HG02943 (cell line): ENCODE measurements around the gene TWSG1.
"Not testable (repeated sequence)": the region's sequence is repeated elsewhere in the genome, so short reads cannot be mapped to it uniquely, and the experiment has no call there.

Experiments
- ATAC-seq: cut with Tn5 transposase; IDR thresholded peaks from one replicate; pipeline ENCODE4 v1.9.1; 2021; ENCODE audit warnings: mild to moderate bottlenecking, low read depth, moderate library complexity; ENCODE audit not compliant: unreplicated experiment

Gene TWSG1

GRCh38 chr18:9421096-9421900 is 86.7 kb downstream of the TWSG1 start:
- no peak for ATAC-seq

DNA sequence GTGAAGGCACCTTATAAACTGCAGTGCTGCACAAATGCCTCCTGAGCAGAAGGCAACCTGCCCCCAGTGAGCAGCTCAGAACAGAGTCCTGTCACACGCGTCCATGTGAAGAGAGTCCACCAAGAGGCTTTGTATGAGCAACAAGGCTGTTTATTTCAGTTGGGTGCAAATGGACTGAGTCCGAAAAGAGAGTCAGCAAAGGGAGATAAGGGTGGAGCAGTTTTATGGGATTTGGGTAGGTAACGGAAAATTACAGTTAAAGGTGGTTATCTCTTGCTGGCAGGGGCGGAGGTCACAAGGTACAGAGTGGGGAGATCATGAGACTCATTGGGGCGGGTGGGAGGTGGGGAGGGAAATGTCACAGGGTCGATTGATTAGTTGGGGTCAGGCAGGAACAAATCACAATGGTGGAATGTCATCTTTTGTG is 87.3 kb downstream of the TWSG1 start:
- ATAC-seq, result no peak

DNA sequence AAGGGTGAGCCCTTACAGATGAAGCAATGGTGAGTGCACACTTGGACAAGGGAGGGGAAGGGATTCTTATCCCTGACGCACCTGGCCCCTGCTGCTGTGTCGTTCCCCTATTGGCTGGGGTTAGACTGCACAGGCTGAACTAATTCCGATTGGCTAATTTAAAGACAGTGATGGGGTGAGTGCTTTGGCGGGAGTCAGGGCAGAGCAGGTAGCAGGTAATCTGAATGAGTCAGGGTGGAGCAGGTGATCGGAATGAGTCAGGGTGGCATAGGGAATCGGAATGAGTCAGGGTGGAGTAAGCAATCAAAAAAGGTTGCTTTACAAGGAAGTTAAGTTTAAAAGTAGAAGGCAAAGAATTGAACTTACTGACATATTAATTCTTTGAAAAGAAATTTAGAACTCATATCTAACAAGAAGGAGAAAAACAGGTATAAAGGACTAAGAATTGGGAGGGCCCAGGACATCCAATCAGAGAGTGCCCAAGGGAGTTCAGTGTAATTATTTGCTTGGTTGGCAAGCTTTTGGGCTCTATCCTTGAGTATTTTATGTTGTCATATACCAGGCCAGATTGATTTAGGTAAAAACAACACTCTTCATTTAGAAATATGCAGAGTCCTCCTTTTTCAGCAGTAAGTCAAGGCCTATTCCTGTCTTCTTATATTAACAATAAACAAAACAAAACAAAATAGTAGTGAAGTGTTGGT is 88.4 kb downstream of the TWSG1 start:
- no peak for ATAC-seq

- ATAC-seq, result not testable (repeated sequence)
Observed at GRCh38 chr18:9423648-9424047, 89.1 kb downstream of the TWSG1 start.

DNA sequence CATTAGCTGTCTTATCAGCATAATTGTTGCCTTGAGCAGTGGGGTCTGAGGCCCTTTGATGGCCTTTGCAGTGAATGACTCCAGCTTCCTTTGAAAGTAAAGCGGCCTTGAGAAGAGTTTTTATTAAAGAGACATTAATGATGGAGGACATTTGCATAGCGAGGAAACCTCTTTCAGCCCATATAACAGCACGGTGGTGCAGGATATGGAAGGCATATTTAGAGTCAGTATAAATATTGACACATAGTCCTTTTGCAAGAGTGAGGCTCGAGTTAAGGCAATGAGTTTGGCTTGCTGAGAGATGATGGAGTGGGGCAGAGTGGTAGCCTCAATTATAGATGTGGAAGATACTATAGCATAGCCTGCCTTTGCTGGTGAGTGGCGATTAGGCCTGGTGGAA is 89.7 kb downstream of the TWSG1 start:
- ATAC-seq, result not testable (repeated sequence)

DNA sequence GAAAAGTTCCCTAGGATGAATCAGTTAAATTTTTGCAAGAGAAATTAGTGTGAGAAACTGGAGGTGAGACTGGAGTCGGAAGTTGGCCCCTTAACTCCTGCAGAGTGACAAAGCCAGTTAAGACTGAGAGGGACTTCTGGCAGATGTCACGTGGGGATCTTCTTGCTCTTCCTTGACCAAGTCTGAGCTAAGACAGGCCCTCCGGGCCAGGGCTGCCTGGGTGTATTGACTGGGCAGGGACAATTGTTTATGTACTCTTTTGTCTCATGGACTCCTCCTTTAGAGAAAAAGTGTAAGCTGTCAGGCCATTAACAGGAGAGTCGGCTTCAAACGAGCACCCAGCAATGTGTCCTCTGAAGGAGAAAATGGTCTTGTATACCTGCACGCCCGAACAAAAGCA is 92.2 kb downstream of the TWSG1 start:
- no peak for ATAC-seq

- ATAC-seq, result no peak
Observed at GRCh38 chr18:9428301-9428706, 93.7 kb downstream of the TWSG1 start.

DNA sequence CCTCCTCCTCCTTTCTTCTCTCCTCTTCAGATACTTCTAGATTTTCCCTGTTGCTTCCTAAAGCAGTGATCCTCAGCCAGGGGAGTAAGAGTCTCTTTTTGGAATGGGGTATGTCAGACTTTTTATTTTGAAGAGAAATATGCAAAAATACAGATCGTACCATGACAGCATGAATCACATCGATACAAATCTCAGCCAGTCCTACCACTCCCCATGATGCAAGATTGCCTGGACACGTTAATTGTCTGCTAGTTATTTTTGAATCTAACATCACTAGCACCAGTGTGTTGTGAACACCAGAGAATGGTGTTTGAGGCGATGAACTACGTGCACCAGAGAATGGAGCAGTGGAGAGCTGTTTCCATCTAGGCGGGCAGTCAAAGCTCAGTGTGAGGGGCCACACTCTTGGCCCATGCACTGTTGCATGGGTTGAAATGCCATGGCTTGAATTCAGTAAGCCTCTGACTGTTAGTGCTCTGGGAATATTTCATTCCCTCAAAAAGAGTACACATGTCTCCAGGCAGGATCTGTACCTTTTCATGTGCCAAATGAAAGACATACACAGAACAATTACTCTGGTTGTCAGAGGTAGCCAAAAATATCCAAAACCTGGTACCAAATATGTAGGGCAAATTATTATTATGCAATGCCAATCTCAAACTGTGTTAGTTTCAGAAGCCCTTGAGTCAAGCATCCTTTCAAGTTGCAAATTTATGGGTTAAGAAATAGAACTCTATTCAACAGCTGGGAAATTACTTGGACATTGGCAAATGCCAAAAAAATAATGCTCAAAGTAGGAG is 94.5 kb downstream of the TWSG1 start:
- ATAC-seq, result no peak

DNA sequence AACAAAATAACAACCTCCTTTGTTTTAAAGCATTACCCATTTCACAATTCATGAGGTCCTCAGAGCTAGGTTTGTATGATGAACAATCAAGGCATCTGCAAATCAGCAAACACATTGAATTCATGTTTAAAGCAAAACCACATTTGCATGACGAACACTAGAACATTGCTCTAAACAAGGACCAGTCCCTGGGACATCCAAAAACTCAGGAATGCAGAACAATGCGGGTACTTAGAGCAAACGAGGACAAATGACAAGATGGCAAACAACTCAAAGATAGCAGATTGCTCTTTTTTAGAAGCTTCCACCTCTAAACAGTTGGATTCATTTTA is 95.1 kb downstream of the TWSG1 start:
- ATAC-seq, result no peak

DNA sequence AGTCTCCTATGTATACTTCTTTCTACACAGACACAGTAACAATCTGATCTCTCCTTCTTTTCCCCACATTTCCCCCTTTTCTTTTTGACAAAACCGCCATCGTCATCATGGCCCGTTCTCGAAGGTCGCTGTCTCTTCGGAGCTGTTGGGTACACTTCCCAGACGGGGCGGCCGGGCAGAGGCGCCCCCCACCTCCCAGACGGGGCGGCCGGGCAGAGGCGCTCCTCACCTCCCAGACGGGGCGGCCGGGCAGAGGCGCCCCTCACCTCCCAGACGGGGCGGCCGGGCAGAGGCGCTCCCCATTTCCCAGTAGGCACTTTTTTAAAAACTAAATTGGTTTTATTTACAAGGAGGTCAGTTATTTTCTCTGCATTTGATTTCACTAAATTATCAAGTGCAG is 95.7 kb downstream of the TWSG1 start:
- ATAC-seq, result not testable (repeated sequence)

DNA sequence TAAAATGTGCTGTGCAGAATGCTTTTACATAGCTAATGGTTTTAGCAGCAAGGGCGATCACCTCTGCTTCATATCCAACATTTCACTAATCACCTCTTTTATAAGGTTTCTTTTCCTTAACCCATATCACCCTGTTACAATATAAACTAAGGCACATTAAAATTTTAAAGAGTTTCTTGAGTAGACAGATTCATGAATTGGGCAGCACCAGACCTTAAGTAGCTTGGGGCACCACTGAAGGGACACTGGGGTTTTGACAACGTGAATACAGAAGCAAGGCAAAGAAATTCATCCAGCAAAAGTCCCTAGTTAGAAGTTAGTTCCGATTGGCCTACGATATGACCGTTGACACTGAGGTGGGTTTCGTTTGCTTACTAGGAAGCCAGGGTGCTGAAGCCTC is 96.7 kb downstream of the TWSG1 start:
- no peak for ATAC-seq

GRCh38 chr18:9433122-9433521 is 98.5 kb downstream of the TWSG1 start:
- not testable (repeated sequence) for ATAC-seq

DNA sequence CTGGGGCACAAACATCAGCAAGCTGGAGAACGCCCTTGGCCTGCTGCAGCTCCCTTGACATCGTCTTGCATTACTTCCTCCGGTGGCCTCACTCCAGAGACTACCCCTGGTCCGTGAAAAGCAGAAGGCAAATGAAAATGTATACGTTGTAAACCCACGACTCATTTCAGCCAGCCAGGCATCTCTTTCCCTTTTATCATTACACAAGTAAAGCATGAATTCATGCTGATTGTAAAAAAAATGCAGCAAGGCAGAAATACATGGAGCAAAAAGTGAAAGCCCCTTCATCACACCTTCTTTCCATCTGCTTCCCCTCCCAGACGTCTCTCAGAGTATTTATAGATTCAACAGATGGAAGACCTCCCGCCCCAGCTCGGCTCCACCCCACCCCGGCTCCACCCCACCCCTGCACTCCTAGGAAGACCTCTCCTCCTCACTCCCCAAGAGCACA is 99.1 kb downstream of the TWSG1 start:
- ATAC-seq, result no peak

- no peak for ATAC-seq
Observed at GRCh38 chr18:9434122-9434701, 99.6 kb downstream of the TWSG1 start.

GRCh38 chr18:9435041-9435440 is 100.5 kb downstream of the TWSG1 start:
- no peak for ATAC-seq

- no peak for ATAC-seq
Observed at GRCh38 chr18:9436206-9436929, 101.8 kb downstream of the TWSG1 start.

DNA sequence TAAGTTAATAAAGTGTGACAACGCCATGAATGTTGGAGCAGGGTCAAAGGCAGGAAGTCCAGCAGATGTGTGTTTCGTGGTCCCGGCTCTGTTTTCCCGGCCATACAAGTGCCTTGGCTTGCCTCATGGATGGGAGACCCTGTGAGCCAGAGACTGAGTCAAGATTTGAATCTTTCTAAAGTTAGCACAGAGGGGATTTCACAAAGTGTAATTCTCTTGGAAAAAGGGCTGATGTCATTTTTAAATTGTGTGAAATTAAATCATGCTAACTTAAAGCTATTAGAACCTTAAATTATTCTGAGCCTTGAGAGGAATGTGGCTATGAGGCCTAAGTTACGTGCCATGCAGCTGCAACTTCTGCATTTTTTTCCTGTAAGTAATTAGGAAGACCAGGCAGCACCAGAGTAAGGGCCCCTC is 102.5 kb downstream of the TWSG1 start:
- ATAC-seq, result no peak

- no peak for ATAC-seq
Observed at GRCh38 chr18:9437672-9438071, 103.1 kb downstream of the TWSG1 start.

DNA sequence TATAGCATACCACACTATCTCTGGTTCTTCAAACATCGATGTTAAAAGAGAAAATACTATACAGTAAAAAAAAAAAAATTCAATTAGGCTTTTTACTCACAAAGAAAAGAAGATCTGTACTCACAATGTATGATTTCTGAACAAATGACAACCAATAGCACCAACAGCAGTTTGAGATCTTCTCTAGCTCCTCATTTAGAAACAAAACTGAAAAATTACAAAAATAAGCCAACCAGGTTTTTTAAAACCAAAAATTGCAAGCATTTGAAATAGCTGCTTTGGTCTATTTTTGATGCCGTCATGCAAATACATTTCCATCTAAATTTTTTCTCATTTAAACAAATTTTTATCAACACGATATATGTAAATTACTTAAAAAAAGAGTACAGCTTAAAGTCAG is 106.5 kb downstream of the TWSG1 start:
- no peak for ATAC-seq

DNA sequence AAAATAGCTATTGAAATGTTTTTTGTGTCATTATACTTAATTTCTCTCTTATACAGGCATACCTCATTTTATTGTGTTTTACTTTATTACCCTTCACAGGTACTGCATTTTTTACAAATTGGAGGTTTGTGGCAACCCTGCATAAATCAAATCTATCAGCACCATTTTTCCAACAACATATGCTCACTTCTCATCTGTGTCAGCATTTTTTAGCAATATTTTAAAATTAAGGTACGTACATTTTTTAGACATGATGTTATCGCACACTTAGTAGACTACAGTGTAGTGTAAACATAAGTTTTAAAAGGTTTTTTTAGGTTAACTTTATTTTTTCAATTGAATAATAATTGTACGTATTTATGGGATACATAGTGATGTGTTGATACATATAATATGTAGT is 110.0 kb downstream of the TWSG1 start:
- no peak for ATAC-seq
